Lower leg skin (tissue), 3 donors: Measurements from ENCODE around the gene CACNA1H.

Source experiments
- POLR2A ChIP-seq, 2 donors: fragments of 450-650 bp; IDR thresholded peaks; one replicate each; pipeline ENCODE4 v1.6.1; 2016 to 2017; ENCODE audit warnings: antibody characterized with exemption in 2 of 2, mild to moderate bottlenecking in 1 of 2, moderate library complexity in 1 of 2
- TF ChIP-seq, protein P1 (sequence below), 3 donors: fragments of 450-650 bp; IDR thresholded peaks; one replicate each; pipeline ENCODE4 v1.5.1; 2016; ENCODE audit warnings: antibody characterized with exemption in 3 of 3, mild to moderate bottlenecking in 3 of 3, moderate library complexity in 2 of 3

DNA sequence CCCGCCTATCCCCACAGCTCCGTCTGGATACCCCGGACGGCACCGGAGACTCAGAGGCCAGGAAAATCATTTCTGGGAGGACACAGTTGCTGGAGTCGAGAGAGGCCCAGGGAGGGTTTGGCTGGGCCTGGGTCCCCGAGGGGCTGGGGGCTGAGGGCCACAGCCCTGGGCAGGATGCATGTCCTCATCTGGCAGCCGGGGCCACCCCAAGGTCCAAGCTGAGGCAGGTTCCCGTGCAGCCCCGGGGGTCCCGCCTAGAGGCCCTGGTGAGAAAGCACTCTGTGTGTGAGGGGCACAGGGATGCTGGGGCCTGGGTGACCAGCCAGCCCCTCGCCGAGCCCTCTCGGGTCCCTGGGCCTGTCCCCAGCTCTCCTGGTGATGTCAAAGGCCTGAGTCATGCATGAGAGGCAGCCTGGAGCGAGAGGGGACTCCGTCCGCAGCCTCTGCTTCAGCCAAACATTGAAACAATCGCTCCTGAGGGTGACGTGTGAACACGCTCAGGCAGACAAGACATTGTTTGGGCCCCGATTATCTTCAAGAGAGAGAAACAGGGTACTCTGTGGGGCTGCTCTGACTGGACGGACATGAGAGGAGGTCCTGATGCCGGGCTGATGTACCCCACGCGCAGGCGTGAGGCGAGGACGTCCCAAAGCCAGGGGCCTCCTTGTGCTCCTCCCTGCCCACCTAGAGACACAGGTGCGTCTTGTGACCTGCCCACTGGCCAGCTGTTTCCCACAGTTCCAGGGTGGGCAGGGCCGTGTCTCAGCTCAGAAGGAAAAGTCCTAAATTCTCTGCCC, 31.1 kb upstream of the CACNA1H start:
- TF ChIP-seq, protein P1, sequence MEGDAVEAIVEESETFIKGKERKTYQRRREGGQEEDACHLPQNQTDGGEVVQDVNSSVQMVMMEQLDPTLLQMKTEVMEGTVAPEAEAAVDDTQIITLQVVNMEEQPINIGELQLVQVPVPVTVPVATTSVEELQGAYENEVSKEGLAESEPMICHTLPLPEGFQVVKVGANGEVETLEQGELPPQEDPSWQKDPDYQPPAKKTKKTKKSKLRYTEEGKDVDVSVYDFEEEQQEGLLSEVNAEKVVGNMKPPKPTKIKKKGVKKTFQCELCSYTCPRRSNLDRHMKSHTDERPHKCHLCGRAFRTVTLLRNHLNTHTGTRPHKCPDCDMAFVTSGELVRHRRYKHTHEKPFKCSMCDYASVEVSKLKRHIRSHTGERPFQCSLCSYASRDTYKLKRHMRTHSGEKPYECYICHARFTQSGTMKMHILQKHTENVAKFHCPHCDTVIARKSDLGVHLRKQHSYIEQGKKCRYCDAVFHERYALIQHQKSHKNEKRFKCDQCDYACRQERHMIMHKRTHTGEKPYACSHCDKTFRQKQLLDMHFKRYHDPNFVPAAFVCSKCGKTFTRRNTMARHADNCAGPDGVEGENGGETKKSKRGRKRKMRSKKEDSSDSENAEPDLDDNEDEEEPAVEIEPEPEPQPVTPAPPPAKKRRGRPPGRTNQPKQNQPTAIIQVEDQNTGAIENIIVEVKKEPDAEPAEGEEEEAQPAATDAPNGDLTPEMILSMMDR (IDR thresholded peaks at IDR 0.05), result no peak
- TF ChIP-seq POLR2A (IDR thresholded peaks at IDR 0.05), result no peak
